ENCODE data around the gene RCN2.

Gene RCN2

DNA sequence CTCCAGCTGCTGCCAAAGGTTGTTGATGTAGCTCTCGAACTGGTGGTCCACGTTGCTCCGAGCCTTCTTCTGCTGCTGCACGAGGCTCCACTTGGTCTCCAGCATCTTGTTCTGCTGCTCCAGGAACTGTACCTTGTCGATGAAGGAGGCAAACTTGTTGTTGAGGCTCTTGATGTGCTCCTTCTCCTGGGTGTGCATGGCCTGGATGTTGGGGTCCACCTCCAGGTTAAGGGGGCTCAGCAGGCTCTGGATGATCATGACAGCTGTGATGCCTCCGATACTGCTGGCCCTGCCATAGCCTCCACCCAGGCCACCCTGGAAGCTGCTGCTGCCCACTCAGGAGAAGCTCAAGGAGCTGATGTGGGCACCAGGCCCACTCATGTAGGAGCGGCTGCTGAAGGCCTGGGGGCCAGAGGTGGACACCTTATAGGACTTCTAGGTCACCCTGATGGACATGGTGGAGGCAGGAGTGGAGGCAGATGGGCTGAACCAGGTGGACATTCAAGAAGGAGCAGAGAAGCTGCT, 48.5 kb downstream of the RCN2 start:
- TF ChIP-seq ZFP3 (CRISPR knock-in tag; IDR thresholded peaks at IDR 0.05) (no peak), TOX (CRISPR knock-in tag; IDR thresholded peaks at IDR 0.05; ENCODE audit: borderline replicate concordance) (no peak)
- no peak for ATAC-seq

GRCh38 chr15:76982356-76982755, 50.8 kb downstream of the RCN2 start:
- TF ChIP-seq SNAI2 (CRISPR knock-in tag; IDR thresholded peaks at IDR 0.05) (no peak), TCF4 (CRISPR knock-in tag; IDR thresholded peaks at IDR 0.05; ENCODE audit: borderline replicate concordance) (no peak), ZNF8 (CRISPR knock-in tag; IDR thresholded peaks at IDR 0.05) (no peak), ZFP3 (CRISPR knock-in tag; IDR thresholded peaks at IDR 0.05) (no peak), CREB5 (CRISPR knock-in tag; IDR thresholded peaks at IDR 0.05; ENCODE audit: low read depth) (no peak), ESRRG (CRISPR knock-in tag; IDR thresholded peaks at IDR 0.05) (no peak)
- no peak for ATAC-seq

DNA sequence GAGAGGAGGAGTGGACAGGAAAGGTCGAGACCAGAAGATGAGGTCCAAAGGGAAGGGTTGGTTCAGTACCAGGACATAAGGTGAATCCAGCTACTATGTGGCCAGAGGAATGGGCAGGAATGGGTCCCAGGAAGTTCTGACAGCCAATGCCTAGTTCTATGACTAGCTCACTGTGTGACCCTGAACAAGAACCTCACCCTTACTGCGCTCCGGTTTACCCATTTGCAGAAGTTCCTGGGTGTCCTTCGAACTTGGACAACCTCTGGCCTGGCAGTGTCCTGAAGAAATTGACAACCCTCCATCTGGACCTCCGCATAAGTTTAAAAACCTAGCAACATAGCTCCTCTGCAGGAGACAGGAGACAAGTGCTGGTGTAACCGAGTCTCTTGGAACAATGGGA, 51.2 kb downstream of the RCN2 start:
- TF ChIP-seq ZFP30 (CRISPR knock-in tag; IDR thresholded peaks at IDR 0.05) (no peak), ISL1 (CRISPR knock-in tag; IDR thresholded peaks at IDR 0.05) (no peak), GLIS3 (CRISPR knock-in tag; IDR thresholded peaks at IDR 0.05) (no peak), PATZ1 (CRISPR knock-in tag; IDR thresholded peaks at IDR 0.05; ENCODE audit: borderline replicate concordance) (no peak), CREB5 (CRISPR knock-in tag; IDR thresholded peaks at IDR 0.05; ENCODE audit: low read depth) (no peak), ESRRG (CRISPR knock-in tag; IDR thresholded peaks at IDR 0.05) (no peak), RARB (CRISPR knock-in tag; IDR thresholded peaks at IDR 0.05) (no peak), ZNF8 (CRISPR knock-in tag; IDR thresholded peaks at IDR 0.05) (no peak), PPARA (CRISPR knock-in tag; IDR thresholded peaks at IDR 0.05; ENCODE audit: borderline replicate concordance) (no peak)
- no peak for ATAC-seq

DNA sequence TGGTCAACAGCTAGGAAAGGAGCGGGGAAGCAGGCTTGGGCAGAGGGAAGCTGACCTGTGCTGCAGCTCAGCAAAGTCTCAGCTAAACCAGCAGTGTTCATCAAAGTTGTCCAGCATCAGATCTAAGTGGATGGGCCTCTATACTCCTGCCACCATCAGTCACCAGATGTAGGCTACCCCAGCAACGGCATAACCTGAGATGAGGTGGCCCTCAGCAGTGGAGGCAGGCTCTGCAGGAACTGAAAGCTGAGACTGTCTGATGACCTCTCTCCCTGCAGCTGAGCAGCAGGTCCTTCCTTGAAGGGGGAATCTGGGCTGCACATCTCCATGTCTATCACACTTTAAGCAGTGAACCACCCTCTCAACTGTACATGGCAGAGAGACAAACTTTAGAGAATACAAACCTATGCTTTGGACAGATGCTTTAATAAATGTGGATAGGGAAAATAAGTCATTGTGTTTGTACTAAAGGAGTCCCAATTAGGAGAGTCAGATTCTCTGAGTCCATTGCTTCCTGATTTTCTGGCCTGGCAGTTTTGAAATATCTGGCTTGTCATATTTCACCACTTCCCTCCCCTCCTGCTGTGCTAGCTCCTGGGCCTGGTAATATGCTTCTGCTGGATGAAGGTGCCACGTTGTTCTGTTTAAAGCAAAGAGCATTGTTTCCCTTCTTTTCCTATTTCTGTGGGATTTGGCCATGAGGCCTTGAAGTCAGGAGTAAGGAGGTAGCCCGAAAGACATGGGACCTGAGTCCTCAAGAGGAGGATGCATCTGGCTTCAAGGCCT, 52.2 kb downstream of the RCN2 start:
- no peak for ATAC-seq
- TF ChIP-seq ISL1 (CRISPR knock-in tag; IDR thresholded peaks at IDR 0.05) (no peak), ZFP30 (CRISPR knock-in tag; IDR thresholded peaks at IDR 0.05) (no peak), ZC3H10 (CRISPR knock-in tag; IDR thresholded peaks at IDR 0.05) (no peak), ZNF70 (CRISPR knock-in tag; IDR thresholded peaks at IDR 0.05) (no peak), TOX (CRISPR knock-in tag; IDR thresholded peaks at IDR 0.05; ENCODE audit: borderline replicate concordance) (no peak), PPARA (CRISPR knock-in tag; IDR thresholded peaks at IDR 0.05; ENCODE audit: borderline replicate concordance) (no peak), CSDC2 (CRISPR knock-in tag; IDR thresholded peaks at IDR 0.05) (no peak), ZFP3 (CRISPR knock-in tag; IDR thresholded peaks at IDR 0.05) (no peak), OSR1 (CRISPR knock-in tag; IDR thresholded peaks at IDR 0.05) (no peak)
- TF ChIP-seq, protein P1, sequence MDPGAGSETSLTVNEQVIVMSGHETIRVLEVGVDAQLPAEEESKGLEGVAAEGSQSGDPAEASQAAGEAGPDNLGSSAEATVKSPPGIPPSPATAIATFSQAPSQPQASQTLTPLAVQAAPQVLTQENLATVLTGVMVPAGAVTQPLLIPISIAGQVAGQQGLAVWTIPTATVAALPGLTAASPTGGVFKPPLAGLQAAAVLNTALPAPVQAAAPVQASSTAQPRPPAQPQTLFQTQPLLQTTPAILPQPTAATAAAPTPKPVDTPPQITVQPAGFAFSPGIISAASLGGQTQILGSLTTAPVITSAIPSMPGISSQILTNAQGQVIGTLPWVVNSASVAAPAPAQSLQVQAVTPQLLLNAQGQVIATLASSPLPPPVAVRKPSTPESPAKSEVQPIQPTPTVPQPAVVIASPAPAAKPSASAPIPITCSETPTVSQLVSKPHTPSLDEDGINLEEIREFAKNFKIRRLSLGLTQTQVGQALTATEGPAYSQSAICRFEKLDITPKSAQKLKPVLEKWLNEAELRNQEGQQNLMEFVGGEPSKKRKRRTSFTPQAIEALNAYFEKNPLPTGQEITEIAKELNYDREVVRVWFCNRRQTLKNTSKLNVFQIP (CRISPR knock-in tag; IDR thresholded peaks at IDR 0.05; ENCODE audit: borderline replicate concordance, low read depth), result no peak

DNA sequence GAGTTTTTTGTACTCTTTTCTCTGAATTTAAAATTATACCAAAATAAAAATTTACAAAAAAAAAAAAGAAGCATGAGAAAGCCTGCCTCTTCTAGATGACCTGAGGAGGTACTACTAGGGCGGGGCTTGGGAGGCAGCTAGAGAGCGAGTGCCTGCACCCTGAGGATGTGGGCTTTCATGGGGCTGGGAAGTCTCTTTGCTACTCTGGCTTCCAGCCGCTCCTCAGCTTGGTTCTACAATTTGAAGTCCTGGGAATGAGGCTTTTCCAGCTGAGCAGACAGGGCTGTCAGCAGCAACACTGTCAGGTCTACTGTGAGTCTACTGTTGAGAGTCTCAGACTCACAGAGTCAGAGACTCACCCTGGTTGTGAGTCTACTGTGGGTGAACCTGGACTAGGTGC, 55.2 kb downstream of the RCN2 start:
- ATAC-seq, result no peak
- TF ChIP-seq OSR1 (CRISPR knock-in tag; IDR thresholded peaks at IDR 0.05) (no peak), ZNF8 (CRISPR knock-in tag; IDR thresholded peaks at IDR 0.05) (no peak), CREB5 (CRISPR knock-in tag; IDR thresholded peaks at IDR 0.05; ENCODE audit: low read depth) (no peak), TOX (CRISPR knock-in tag; IDR thresholded peaks at IDR 0.05; ENCODE audit: borderline replicate concordance) (no peak), ZFP3 (CRISPR knock-in tag; IDR thresholded peaks at IDR 0.05) (no peak), TCF4 (CRISPR knock-in tag; IDR thresholded peaks at IDR 0.05; ENCODE audit: borderline replicate concordance) (no peak), CSRNP3 (CRISPR knock-in tag; IDR thresholded peaks at IDR 0.05) (no peak), CSDC2 (CRISPR knock-in tag; IDR thresholded peaks at IDR 0.05) (no peak)

All from SK-N-SH treated with all-trans-retinoic acid at 6 μM for 48 hours (cell line).